ENCODE results near the gene MCFD2. TPM values are rescaled to one million over a fixed set of nuclear protein-coding genes. Genes with fewer than 3 reads are reported as not detected.

Gene MCFD2
- total RNA-seq (2014; rRNA removed; shearing (Covaris generic)): 211 and 213 TPM in 2 replicates

DNA sequence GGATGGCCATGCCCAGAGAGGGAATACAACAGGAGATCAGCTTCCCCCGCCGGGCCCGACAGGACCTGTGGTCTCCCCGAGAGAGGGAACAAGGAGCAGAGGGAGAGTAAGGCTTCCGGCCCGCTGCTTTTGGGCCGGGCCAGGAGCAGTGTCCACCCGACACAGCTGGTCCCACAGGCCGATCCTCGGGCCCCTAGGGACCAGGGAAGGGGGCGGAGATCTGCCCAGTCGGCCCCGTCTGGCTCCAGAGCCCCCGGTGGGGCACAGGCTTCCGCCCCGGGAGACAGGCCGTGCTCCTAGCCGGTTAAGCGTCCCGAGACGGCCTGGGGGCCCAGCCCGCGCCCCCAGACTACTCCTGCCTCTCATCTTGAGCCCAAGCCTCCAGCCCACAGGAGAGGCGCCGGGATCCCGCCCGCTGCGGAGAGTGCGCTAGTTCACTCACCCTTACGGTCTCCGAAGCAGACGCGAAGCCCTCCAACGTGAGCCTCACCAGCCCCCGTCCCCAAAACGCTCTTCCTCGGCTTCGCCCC lies at the start of gene MCFD2:
Gene MCFD2, minus strand, starts transcription at position 526 of the 530 bp plus-strand sequence. CDS start 6,635 bp downstream, outside the sequence.
- DNase-seq (ENCODE audit: low spot score): peak; percentile 39

DNA sequence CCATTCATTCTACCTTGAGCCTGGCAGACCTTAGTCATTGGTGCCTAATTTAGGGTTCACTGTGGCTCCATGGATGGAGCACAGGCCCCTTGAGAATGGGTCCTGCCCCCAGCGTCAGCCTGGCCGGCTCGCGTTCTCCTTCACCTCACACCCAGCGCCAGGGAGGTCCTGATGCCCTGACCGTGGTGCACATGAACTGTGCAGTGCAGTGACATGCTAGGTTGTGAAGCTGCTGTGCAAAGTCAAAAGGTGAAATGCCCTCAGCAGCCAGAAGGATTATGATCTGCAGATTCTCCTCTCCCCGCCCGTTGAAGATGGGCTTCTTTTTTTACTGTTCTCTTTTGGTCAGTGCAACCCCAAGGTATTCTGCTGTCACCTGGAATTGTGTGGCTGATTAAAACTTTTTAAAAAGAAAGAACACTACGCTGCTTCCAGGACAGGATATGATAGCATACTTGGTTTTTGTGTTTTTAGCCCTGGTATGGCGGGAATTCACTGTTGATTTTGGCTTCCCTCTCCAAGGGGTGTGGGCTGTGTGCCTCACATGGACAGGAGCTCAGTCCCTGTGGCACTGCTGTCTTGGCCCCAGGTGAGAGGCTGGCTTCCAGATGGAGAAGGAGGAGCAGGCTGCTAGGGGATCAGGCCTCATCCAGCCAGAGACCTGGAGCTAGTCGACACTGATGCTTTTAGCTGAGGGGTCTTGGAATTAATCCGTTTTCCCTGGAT lies 49.4 kb upstream of the MCFD2 start:
- peak; percentile 78 for DNase-seq (ENCODE audit: low spot score)

GRCh38 chr2:46963941-46964673 lies 48.5 kb upstream of the MCFD2 start:
- no peak for DNase-seq (ENCODE audit: low spot score)

DNA sequence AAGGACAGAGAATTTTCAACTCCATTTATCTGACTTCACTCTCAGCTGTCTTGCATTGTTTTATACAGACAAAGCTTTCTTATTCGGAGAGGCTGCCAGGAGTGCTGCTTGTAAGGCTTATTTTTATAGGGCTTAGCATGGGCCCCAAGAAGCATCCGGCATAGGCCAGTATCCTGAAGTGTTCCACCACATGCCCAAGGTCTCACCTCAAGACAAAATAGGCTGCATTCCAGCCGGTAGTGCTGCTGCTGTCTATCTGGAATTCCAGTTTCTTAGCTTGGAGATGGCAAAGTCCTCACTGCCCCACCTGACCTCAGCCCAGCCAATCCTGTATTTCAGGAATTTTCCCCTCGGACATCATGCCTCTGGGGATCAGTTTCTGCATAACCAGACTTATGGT lies 47.6 kb upstream of the MCFD2 start:
- no peak for DNase-seq (ENCODE audit: low spot score)

DNA sequence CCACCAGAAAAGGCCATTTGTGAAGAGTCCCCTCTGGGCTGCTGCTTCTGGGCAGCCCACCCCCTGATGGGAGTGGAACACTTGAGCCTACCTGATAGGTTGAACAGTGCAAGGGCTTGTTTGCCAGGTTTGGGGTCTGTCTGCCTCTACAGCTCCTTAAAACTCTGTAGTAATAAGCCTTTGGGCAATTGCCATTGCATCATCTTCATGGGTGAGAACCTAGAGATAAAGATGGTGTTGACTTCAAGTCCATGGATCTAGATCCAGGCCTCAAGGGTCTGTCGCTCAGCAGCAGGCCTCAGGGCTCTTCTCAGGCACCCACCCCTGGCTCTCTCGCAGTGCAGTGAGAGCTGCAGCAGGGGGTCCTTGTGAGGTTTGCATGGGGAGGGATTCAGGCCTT lies 47.1 kb upstream of the MCFD2 start:
- no peak for DNase-seq (ENCODE audit: low spot score)

GRCh38 chr2:46960618-46961017 lies 45.0 kb upstream of the MCFD2 start:
- DNase-seq (ENCODE audit: low spot score): no peak

DNA sequence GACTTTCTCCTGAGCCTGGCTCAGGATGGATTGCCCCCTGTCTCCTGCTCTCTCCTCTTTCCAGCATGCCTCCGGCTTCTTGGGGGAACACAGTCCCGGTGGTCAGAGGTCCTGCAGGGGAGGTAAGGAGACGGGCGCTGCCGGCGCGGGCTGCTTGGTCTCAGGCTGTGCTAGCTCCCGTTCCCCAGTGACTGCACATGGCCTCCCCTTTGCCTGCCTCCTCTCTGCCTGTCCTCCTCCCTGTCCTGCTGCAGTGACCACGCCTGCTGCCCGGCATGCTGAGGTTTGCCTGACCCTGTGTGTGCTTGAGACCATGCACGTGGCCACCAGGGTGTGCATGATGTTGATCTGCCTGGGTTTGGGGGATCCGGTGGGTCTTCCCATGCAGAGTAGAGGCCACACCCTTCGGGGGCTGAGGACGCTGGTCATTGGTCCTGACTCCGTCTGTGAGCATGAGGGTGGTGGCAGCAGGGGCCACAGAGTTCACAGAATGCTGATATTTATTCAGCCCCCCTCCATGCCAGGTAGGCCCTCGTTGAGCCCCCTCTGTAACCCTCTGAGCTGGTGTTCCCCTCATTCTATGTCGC lies 42.9 kb upstream of the MCFD2 start:
- DNase-seq (ENCODE audit: low spot score): no peak

GRCh38 chr2:46956981-46957531 lies 41.5 kb upstream of the MCFD2 start:
- no peak for DNase-seq (ENCODE audit: low spot score)

- no peak for DNase-seq (ENCODE audit: low spot score)
These were observed 40.2 kb upstream of the MCFD2 start for GRCh38 chr2:46955764-46956163.

GRCh38 chr2:46954951-46955571 lies 39.5 kb upstream of the MCFD2 start:
- DNase-seq (ENCODE audit: low spot score): peak; percentile 99

DNA sequence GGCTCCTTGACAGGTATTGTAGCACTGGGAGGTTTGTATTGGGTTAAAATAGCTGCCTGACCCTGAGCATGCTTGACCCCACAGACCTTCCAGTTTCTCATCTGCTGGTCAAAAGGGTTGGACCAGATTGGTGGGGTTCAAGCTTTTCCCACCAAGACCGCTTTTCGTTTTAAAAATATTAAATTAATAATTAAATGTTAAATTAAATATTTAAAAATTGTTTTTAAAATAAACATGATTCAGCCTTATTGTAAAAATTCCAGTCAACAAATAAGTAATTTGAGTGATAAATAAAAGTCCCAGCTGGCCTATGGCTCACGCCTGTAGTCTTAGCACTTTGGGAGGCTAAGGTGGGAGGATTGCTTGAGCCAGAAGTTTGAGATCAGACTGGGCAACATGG lies 36.6 kb upstream of the MCFD2 start:
- no peak for DNase-seq (ENCODE audit: low spot score)

GRCh38 chr2:46951290-46952064 lies 35.9 kb upstream of the MCFD2 start:
- DNase-seq (ENCODE audit: low spot score): no peak

GRCh38 chr2:46950314-46950713 lies 34.7 kb upstream of the MCFD2 start:
- DNase-seq (ENCODE audit: low spot score): no peak

DNA sequence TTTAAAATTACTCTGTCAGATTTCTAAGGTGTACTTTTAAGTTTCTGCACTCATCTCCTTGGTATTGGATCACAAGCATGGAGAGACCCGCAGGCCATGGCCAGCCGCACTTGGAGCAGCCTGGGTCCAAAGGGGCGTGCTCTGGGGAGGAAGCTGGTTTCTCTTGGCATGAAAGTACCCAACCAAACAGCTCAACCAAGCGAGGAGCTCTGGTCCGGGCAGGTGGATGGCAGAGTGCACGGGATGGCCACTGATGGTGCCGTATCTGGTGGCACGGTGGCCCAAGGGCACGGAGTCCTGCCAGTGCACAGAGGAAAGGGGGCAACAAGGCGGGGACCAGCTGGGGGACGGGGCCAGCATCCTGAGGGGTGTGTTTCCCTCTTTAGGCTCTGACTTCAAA lies 32.2 kb upstream of the MCFD2 start:
- no peak for DNase-seq (ENCODE audit: low spot score)

- no peak for DNase-seq (ENCODE audit: low spot score)
These were observed 30.1 kb upstream of the MCFD2 start for GRCh38 chr2:46945671-46946070.

DNA sequence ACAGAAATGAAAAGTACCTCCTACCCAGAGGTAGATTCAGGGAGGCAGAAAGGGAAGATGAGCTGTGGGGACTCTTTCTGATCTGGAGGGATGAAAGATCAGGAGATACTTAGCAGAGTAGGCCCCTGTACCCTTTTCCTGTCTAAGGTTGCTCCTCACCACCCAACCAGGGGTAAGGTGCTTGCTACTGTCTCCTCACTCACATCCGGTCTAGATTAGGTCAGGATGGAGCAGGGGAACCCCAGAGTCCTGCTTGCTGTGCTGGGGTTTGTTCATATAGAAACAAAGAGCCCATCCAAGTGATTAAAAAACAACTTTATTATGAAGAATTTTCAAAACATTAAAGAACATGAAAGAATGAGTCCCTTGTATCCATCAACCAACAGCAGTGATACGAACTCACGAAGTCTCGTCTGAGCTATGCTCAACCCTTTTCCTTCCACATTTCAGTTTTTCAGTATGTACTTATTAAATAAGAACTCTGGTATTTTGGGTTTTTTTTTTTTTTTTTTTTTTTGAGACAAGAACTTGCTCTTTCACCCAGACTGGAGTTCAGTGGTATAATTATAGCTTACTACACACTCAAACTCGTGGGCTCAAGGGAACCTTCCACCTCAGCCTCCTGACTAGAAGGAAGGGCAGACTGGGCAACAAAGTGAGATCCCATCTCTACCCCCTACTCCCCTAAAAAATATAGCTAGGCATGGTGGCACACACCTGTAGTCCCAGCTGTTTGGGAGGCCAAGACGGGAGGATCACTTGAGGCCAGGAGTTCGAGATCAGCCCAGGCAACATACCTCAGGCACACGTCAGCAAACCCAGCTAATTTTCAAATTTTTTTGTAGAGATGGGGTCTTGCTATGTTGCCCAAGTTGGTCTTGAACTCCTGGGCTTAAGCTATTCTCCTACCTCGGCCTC lies 28.5 kb upstream of the MCFD2 start:
- DNase-seq (ENCODE audit: low spot score): no peak

DNA sequence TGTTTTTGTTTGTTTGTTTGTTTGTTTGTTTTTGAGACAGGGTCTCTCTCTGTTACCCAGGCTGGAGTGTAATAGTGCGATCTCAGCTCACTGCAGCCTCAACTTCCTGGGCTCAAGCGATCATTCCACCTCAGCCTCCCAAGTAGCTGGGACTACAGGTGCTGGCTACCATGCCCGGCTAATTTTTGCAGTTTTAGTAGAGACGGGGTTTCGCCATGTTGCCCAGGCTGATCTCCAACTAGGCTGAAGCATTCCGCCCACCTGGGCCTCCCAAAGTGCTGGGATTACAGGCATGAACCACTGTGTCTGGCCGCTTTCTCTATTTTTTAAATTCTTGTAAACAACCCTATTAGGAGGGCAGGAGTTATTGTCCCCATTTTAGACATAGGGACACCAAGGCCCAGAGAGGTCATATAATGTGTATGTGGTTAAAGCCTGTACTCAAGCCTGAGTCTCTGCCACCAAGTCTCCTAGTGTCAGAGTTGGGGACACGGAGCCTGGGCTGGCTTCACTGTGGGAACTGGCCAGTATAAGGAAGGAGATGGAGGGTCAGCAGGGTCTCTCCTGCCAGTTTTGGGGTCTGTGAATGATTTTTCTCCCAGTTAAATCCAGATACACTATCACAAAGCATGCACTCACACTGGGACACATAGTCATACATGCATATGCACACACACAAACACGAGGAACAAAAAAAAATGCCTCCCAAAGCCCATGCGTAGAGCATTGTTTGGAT lies 27.5 kb upstream of the MCFD2 start:
- no peak for DNase-seq (ENCODE audit: low spot score)

GRCh38 chr2:46942143-46942526 lies 26.5 kb upstream of the MCFD2 start:
- DNase-seq (ENCODE audit: low spot score): peak; percentile 68

DNA sequence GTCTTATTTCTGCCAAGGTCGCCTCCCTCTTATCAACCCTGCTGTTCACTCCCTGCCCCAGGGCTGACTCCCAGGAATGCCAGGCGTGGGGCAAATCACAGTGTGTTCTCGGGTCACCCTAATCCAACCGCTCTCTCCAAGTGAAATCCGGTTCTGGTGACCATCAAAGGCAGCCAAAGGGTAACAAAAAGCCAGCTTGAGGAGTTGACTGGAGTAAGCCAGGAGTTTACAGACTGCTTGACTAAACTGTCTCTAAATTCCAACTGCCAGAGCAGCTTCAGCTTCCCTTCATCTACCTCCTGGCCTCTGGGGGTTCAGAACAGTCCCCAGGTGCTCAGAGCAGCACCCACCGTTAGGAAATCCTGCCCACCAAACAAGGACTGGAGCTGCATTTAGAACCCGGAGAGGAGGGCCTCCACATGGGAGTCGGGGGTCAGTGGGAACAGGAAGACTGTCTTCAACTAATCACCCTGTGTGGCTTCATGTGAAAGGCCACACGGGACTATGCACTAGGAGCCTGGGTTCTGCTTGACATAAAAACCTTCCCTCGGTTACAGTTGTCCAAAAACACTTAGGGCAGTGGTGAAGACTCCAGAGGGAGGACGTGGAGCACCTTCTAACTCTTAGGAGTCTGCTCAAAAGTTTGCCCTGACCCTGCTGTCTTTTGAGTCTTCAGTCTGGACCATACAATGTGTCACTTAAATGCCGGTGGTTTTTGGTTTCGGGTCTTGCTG lies 24.2 kb upstream of the MCFD2 start:
- DNase-seq (ENCODE audit: low spot score): no peak

Data from A172 (cell line).